Measurements from ENCODE around the gene OMA1.

Gene OMA1

DNA sequence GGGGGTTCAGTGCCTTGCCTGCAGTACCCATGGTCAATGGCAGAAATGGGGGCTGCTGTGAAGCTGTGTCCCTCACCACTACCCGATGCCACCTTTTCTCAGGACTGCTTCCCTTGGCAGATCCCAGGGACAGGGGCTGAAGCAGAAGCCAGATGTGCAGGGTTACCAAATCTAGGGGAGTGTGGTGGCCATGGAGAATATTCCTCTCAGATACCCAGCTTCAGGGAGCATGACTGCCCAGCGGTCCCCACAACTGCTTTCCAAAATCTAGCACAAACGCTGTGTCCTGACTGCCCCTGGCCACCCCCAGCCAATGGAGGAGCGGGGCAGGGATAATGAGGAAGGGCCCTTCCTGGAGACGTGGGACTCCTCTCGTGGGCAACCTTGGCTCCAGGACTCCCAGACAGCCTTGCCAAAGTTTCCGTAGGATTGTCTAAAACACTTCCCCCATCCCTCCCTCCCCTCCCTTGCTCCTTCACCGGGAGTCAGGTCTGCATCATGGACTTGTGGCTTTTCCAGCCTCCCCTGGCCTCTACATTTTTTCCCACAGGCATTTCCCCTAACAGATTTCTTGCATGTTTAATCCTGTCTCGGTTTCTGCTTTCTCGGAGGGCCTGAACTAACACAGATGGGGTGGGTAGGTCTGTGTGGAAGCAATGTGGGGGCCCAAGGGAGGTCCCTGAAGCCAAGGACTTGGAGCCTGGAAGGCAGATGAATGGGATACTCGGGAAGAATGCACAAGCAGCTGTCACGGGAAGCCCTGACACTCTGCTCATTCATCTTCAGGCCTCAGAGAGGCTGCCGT is 80.5 kb downstream of the OMA1 start:
- TF ChIP-seq, protein P1, sequence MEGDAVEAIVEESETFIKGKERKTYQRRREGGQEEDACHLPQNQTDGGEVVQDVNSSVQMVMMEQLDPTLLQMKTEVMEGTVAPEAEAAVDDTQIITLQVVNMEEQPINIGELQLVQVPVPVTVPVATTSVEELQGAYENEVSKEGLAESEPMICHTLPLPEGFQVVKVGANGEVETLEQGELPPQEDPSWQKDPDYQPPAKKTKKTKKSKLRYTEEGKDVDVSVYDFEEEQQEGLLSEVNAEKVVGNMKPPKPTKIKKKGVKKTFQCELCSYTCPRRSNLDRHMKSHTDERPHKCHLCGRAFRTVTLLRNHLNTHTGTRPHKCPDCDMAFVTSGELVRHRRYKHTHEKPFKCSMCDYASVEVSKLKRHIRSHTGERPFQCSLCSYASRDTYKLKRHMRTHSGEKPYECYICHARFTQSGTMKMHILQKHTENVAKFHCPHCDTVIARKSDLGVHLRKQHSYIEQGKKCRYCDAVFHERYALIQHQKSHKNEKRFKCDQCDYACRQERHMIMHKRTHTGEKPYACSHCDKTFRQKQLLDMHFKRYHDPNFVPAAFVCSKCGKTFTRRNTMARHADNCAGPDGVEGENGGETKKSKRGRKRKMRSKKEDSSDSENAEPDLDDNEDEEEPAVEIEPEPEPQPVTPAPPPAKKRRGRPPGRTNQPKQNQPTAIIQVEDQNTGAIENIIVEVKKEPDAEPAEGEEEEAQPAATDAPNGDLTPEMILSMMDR (IDR thresholded peaks at IDR 0.05; ENCODE audit: low read depth, low read length, missing control alignments): no peak
- H3K4me3 ChIP-seq (ENCODE audit: low read depth, low read length): no peak overlapping the region
- DNase-seq: peak; percentile 18
- H3K27ac ChIP-seq: no peak overlapping the region
- no peaks in the 10 kb centered on the region for H3K27me3 ChIP-seq (replicated peaks)
- no peaks in the 10 kb centered on the region for H3K36me3 ChIP-seq (replicated peaks)
- in situ Hi-C loops (cut with HindIII; ENCODE audit: low pct_ligation_motif_present, low sequenced_read_pairs): no loop called here

DNA sequence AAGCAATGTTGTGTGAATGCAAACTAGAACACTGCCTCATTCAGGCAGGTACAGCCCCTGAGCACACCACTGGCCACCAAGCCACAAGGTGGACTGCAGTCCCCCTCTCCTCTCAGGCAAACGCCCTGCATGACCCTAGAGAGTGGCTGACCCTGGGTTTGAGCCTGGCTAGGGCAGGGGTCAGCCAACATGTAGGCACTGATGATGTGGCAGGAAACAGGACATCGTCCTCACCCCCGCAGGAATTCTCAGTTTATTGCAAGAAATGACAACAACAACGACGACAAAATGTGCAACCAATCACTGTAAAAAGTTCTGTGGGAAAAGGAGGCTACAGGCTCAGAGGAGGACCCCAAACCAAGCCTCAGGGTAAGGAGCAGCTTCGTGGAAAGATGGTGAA is 81.3 kb downstream of the OMA1 start:
- Histone ChIP-seq H3K4me3 (ENCODE audit: low read depth, low read length) (no peak overlapping the region), H3K27me3 (replicated peaks) (no peaks in the 10 kb centered on the region), H3K27ac (no peak overlapping the region), H3K36me3 (replicated peaks) (no peaks in the 10 kb centered on the region)
- no peak for DNase-seq
- in situ Hi-C loops (cut with HindIII; ENCODE audit: low pct_ligation_motif_present, low sequenced_read_pairs): no loop called here
- TF ChIP-seq, protein P1 (IDR thresholded peaks at IDR 0.05; ENCODE audit: low read depth, low read length, missing control alignments): no peak

DNA sequence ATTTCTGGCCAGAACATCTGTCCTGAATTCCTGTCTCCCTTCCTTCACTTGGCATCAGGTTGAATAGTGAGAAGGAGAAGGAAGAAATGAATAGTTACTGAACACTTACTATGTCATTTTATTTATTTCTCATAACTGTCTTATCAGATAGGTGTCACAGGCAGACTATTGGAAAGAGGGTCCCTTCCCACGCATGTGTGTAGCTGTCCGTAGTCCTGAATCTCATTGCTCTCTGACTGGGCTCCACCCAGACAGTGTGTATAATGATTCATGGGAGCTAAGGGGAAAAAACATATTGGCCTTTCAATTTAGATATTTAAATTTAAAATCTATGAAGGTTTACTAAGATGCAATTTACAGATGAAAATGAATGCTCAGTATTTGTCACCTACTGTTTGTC is 86.1 kb downstream of the OMA1 start:
- peak; percentile 34 for DNase-seq

DNA sequence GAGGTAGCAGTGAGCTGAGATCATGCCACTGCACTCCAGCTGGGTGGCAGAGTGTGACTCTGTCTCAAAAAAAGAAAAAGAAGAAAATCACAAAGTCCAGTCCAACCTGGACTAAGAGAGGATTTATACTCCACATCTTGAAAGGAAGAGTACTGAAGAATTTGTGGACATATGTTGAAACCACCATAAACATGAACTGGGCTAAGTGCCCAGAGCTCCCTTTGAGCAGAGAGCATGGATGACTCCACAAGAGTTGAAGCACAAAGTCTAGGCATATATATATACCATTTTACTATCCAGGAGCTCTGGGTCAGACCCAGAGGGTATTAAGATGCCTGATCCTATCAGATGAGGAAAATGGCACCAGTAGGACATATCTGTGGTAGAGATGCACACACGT is 86.6 kb downstream of the OMA1 start:
- Histone ChIP-seq H3K27me3 (replicated peaks) (no peaks in the 10 kb centered on the region), H3K4me3 (ENCODE audit: low read depth, low read length) (no peak overlapping the region), H3K36me3 (replicated peaks) (no peaks in the 10 kb centered on the region), H3K27ac (no peak overlapping the region)
- no peak for DNase-seq
- in situ Hi-C loops (cut with HindIII; ENCODE audit: low pct_ligation_motif_present, low sequenced_read_pairs): no loop called here
- TF ChIP-seq, protein P1 (IDR thresholded peaks at IDR 0.05; ENCODE audit: low read depth, low read length, missing control alignments): no peak

More for the DNA sequence above, 86.1 kb downstream of the OMA1 start:
- Histone ChIP-seq H3K27ac (no peak overlapping the region), H3K36me3 (replicated peaks) (no peaks in the 10 kb centered on the region), H3K27me3 (replicated peaks) (no peaks in the 10 kb centered on the region), H3K4me3 (ENCODE audit: low read depth, low read length) (no peak overlapping the region)
- in situ Hi-C loops (cut with HindIII; ENCODE audit: low pct_ligation_motif_present, low sequenced_read_pairs): no loop called here
- TF ChIP-seq, protein P1 (IDR thresholded peaks at IDR 0.05; ENCODE audit: low read depth, low read length, missing control alignments): no peak

DNA sequence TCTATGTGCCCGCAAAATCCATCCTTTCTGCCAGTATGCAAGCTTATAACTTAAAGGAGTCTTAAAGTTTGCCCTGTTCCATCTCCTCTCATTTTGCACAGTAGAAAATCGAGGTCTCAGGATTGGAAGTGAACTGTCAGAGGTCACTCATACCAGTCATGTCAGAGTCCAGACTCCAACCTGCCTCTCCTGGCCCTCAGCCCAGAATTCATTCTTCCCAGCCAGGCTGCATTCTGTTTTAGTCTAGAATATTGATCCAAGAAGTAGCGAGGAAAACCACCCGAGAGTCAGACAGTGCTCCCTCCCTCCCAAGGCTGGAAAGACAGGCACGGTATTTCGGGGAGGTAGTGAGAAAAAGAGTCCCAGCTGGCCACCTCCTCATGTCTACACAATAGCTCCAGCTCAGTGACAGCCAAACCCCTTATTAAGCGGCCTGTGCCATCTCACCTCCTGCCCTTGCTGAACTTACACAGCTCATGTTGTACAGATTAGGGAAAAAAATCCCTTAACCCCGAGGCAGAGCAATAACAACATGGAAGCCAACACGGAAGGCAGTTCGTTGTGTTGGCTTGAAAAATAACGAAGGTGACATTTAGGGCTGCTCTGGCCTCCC is 89.4 kb downstream of the OMA1 start:
- no peak for DNase-seq
- TF ChIP-seq, protein P1 (IDR thresholded peaks at IDR 0.05; ENCODE audit: low read depth, low read length, missing control alignments): no peak
- no peaks in the 10 kb centered on the region for H3K27me3 ChIP-seq (replicated peaks)
- H3K4me3 ChIP-seq (ENCODE audit: low read depth, low read length): no peak overlapping the region
- H3K36me3 ChIP-seq (replicated peaks): no peaks in the 10 kb centered on the region
- no peak overlapping the region for H3K27ac ChIP-seq
- in situ Hi-C loops (cut with HindIII; ENCODE audit: low pct_ligation_motif_present, low sequenced_read_pairs): no loop called here

All from brain microvascular endothelial cell (primary cell).